Neural progenitor cell (in vitro differentiated cells): ENCODE data around the gene KIDINS220.

Experiments used
- EZH2 ChIP-seq: fragments of 200-600 bp; sonication (generic); IDR thresholded peaks from 2 replicates; pipeline ENCODE4 v1.6.1; 2017; ENCODE audit warnings: antibody characterized with exemption, mild to moderate bottlenecking, moderate library complexity
- TF ChIP-seq, protein P1 (sequence below): fragments of 200-600 bp; sonication (generic); IDR thresholded peaks from 2 replicates; pipeline ENCODE4 v1.5.1; 2017; ENCODE audit warnings: antibody characterized with exemption, mild to moderate bottlenecking

DNA sequence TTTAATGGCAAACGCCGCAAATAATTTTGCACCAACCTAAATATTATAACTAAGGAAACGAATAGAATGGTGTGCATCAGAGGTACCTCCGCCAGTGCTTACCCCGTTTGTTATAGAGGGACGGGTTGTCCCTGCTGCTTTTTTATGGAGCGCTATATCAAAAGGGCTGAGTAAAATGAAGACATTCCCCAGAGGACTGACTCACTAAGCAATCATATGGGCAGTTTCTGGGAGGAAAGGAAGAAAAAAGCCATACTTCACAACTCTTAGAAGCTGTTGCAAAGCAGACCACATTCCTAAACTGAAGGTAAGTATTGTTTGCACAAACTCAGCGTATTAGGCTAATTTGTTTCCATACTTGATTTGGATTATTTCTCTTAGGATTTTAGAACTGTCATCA, 142.7 kb downstream of the KIDINS220 start:
- TF ChIP-seq, protein P1, sequence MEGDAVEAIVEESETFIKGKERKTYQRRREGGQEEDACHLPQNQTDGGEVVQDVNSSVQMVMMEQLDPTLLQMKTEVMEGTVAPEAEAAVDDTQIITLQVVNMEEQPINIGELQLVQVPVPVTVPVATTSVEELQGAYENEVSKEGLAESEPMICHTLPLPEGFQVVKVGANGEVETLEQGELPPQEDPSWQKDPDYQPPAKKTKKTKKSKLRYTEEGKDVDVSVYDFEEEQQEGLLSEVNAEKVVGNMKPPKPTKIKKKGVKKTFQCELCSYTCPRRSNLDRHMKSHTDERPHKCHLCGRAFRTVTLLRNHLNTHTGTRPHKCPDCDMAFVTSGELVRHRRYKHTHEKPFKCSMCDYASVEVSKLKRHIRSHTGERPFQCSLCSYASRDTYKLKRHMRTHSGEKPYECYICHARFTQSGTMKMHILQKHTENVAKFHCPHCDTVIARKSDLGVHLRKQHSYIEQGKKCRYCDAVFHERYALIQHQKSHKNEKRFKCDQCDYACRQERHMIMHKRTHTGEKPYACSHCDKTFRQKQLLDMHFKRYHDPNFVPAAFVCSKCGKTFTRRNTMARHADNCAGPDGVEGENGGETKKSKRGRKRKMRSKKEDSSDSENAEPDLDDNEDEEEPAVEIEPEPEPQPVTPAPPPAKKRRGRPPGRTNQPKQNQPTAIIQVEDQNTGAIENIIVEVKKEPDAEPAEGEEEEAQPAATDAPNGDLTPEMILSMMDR = no peak
- no peak for TF ChIP-seq EZH2
